CD1c-positive myeloid dendritic cell (primary cell): ENCODE measurements around the gene IQCE.
"Not testable (repeated sequence)": the region's sequence is repeated elsewhere in the genome, so short reads cannot be mapped to it uniquely, and the experiment has no call there.

Experiments
- DNase-seq: peaks from one replicate; pipeline ENCODE4 v3.0.0-alpha.2; 2016; ENCODE audit errors: extremely low spot score

IQCE gene

GRCh38 chr7:2532199-2532772, 26.5 kb upstream of the IQCE start:
- not testable (repeated sequence) for DNase-seq

DNA sequence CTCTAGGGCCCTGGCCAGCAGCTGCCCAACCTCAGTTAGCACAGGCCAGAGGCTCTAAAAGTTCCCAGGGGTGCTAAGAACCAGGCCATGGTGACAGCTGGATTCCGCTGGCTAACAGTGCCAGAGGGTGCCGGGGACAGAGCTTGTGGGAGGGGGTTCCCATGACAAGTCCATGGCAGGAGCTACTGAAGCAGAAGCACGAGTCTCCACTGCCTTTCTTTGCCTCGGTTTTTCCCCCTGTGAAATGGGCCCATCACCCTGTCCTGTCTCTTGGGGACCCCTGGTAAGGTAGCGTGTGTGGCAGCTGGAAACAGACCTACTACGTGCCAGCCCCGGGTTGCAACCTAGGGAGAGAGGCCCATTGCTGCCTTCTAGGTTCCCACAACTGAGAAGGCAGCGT, 26.0 kb upstream of the IQCE start:
- DNase-seq, result not testable (repeated sequence)

DNA sequence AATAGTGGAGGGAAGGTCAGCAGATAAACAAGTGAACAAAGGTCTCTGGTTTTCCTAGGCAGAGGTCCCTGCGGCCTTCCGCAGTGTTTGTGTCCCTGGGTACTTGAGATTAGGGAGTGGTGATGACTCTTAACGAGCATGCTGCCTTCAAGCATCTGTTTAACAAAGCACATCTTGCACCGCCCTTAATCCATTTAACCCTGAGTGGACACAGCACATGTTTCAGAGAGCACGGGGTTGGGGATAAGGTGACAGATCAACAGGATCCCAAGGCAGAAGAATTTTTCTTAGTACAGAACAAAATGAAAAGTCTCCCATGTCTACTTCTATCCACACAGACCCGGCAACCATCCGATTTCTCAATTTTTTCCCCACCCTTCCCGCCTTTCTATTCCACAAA, 25.2 kb upstream of the IQCE start:
- DNase-seq, result not testable (repeated sequence)

DNA sequence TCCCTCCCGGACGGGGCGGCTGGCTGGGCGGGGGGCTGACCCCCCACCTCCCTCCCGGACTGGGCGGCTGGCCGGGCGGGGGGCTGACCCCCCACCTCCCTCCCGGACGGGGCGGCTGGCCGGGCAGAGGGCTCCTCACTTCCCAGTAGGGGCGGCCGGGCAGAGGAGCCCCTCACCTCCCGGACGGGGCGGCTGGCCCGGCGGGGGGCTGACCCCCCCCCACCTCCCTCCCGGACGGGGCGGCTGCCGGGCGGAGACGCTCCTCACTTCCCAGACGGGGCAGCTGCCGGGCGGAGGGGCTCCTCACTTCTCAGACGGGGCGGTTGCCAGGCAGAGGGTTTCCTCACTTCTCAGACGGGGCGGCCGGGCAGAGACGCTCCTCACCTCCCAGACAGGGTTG, 24.6 kb upstream of the IQCE start:
- not testable (repeated sequence) for DNase-seq

- DNase-seq, result not testable (repeated sequence)
Observed at GRCh38 chr7:2535872-2536627, 22.7 kb upstream of the IQCE start.

DNA sequence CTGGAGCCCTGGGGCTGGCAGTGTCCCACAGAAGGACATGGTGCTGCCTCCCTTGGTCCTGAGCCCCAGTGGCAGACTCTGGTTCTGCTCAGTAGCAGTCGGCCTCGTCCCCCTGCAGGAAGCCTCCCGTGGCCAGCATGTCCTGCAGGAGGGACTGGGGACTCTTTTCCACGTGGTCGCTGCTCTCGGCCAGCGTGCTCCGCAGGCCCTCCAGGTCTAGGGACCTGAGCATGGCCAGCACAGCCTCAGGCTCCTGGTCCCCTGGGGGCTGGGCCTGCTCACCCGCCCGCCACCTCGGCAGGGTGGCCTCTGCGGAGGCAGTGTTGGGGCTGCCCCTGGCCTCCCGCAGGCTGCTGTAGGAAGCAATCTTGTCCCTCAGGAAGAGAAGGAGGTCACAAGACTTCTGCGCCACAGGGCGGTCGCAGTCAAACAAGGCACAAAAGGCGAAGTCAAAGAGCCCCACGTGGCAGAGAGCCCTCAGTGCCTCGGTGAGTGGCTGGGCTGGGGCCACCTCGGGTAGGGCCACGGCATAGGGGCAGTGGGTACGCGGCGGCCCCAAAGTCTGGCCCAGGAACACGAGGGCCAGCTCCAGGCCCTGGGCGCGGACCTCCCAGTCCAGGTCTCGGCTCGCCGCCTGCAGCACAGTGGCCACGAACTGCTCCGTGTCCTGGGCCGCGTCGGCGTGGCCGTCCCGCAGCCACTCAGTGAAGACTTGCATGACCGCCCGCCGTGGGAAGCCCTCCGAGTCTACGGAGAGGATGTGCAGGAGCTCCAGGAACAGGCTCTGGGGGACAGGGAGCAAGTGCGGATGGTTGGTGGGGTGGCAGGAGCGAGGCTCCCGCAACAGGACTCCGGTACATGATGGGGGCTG, 20.6 kb upstream of the IQCE start:
- DNase-seq, result no peak

GRCh38 chr7:2539031-2539911, 19.5 kb upstream of the IQCE start:
- no peak for DNase-seq

DNA sequence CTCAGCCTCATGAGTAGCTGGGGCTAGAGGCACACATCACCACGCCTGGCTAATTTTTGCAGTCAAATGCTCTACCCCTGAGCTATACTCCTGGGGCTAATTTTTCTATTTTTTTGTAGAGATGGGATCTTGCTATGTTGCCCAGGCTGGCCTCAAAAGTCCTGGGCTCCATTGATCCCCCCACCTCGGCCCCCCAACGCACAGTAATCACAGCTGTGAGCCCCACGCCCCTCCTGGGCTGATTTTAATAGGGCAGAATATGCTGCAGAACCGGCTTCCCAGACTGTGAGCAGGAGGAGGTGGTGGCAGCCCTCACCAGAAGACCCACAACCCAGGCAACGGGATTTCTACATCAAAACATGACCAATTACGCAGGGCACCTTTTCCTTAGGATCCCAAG, 18.6 kb upstream of the IQCE start:
- DNase-seq, result no peak

GRCh38 chr7:2540641-2541051, 18.1 kb upstream of the IQCE start:
- no peak for DNase-seq

- no peak for DNase-seq
Observed at GRCh38 chr7:2541291-2542010, 17.3 kb upstream of the IQCE start.

GRCh38 chr7:2542011-2542915, 16.5 kb upstream of the IQCE start:
- no peak for DNase-seq

- DNase-seq, result no peak
Observed at GRCh38 chr7:2542916-2543871, 15.6 kb upstream of the IQCE start.

DNA sequence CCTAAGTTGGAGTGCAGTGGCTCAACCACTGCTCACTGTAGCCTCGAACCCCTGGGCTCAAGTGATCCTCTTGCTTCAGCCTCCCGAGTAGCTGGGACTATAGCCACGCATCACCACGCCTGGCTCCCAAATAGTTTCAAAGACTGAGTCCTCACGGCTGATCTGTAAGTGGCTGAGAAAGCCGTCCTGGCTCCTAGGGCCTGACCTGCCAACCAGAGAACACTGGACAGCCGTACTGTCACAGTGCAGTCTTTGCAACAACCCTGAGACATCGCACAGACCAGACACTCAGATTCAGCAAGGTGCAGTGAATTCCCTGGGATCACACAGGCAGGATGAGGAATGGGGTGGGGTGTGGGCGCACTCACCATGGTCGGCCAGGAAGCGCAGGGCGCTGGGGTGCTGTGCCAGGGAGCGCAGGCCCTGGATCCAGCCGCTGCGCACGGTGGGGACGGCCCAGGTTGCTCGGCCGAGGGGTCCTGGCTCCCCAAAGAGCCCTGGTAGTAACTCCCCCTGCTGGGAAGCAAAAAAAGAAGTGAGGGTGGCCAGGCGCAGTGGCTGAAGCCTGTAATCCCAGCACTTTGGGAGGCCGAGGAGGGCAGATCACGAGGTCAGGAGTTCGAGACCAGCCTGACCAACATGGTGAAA, 14.1 kb upstream of the IQCE start:
- no peak for DNase-seq

GRCh38 chr7:2545746-2546425, 12.9 kb upstream of the IQCE start:
- no peak for DNase-seq

DNA sequence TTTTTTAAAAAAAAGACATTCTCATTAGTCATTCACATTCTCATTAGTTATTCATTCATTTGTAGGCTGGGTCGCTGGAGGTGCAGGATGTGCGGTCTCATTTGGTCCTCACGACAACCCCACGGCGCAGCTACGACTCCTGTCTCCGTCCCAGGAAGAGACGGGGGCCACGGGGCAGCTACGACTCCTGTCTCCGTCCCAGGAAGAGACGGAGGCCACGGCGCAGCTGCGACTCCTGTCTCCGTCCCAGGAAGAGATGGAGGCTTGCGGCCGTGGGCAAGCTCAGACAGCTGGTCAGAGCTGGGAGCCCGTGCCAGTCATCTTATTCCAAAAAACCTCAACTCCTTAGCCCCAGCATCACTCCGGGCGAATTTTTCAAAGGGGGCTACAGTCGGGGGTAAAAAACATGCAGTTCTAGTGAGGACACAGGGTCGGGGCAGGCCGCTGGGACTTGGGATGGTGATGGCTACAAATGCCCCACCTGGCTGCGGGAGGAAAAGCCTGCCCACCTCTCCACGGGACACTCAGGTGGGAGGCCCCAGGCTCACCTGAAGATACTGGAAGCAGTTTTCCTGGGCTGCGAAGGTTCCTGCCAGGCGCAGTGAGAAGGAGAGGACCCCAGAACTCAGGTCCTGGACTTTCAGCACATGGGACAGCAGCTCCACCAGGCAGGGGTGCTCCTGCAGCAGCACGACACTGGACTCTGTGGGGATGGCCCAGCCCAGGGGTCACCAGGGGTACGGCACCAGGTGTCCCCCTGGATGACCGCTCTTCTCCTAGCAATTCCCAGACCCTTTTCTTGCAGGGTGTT, 11.8 kb upstream of the IQCE start:
- no peak for DNase-seq

DNA sequence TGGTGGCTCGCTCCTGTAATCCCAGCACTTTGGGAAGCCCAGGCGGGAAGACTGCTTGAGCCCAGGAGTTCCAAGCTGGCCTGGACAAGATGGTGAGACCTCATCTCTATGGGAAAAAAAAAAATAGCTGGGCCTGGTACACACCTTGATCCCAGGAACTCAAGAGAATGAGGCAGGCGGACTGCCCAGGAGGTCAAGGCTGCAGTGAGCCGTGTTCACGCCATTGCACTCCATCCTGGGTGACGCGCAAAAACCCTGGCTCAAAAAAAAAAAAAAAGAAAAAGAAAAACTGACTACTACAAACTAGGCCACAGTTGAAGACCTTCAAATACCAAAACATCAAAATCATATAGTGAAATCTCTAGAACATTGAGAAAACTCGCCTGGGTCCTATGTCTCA, 7.4 kb upstream of the IQCE start:
- DNase-seq, result no peak

DNA sequence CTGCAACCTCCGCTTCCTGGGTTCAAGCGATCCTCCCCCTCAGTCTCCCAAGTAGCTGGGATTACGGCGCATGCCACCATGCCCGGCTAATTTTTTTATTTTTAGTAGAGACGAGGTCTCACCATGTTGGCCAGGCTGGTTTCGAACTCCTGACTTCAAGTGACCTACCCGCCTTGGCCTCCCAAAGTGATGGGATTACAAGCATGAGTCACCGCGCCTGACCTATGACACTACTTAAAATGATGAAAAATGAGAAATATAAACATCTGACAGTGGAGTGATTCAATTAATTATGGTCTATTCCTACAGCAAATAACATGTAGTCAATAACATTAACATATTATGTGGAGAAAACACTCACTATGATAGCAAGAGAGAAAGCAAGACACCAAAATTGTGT, 5.7 kb upstream of the IQCE start:
- no peak for DNase-seq
